ENCODE results near the gene ASTN2. TPM values are rescaled to one million over a fixed set of nuclear protein-coding genes. Genes with fewer than 3 reads are reported as not detected.
A peak's percentile ranks its signal among the peaks of the same experiment; 100 is the strongest.

The ASTN2 gene
- total RNA-seq, 1 experiment from 2014 or later: 6.8 TPM

DNA sequence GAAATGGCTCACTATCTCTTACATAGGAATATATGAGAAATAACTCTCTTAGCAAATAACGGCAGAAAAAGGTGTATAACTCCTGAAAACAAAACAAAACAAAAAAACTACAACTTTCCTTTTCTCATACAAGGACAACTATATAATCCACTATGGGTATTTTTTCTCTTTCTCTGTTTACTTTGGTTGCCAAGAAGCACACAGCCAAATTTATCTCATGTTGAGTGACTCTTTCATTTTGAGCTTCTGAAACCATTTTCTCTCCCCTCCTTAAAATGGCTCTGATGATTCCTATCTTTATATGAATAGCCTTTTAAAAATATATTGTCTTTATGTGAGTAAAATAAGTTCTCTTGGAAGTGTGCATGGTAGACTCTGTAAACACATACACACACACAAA is 599.0 kb downstream of the ASTN2 start:
- no peak for DNase-seq (ENCODE audit: low spot score)

DNA sequence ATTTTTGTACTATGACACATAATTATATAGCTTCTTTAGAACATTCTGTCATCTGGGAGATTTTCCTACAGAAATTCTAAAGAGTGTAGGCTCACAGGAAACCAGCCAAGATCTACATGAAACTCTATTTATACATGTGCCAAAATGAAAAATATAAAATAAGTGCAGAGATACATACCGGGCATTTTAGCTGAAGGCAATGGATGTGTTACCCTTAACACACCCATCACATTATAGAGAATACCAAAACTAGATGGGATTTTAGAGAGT is 601.9 kb downstream of the ASTN2 start:
- no peak for DNase-seq (ENCODE audit: low spot score)

DNA sequence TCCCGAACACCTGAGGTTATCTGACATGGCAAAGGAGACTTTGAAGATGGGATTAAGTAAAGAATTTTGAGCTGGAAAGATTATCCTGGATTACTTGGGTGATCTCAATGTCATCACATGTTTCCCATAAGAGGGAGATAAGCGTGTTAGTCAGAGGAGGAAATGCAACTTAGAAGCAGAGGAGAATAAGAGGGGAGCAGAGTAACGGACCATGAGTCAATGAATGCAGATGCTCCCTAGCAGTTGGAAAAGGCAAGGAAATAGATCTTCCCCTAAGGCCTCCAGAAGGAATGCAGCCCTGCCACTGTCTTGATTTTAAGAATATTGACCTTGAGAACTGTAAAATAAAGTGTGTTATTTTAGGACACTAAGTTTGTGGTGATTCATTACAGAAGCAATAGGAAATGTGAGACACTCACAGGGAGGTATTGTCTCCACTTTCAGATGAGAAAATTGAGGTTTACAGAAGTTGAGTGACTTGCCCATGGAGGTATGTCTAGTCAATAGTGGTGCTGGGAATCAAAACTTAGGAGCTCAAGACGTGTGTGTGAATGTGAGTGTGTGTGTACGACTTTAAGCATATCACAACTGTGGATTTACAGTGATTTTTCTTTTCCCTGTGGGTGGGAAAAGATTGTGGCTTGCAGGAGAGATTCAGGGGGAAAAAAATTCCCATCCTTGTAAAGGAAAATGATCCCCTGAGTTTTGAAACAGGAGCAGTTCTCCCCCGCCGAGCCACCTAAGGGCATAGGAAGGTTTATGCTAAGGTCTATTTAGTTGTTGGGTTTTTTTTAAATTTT is 602.4 kb downstream of the ASTN2 start:
- no peak for DNase-seq (ENCODE audit: low spot score)

DNA sequence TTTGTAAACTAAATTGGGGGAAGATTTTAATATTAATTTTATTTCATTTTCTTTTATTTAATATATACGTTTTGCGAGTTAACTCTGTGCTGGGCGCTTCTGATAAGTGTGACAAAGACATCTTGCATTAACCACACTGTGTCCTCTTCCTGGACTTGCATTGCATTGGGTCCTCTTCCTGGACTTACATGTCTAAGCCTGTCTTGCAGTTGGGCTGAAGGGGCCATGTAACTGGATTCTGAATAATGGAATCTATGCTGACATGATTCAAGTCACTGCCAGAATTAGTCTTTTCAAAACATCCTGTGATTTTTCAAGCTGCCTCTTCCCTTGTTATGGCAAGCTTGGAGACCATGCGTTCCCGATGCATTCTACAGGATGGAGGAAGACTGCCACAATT is 605.2 kb downstream of the ASTN2 start:
- no peak for DNase-seq (ENCODE audit: low spot score)

DNA sequence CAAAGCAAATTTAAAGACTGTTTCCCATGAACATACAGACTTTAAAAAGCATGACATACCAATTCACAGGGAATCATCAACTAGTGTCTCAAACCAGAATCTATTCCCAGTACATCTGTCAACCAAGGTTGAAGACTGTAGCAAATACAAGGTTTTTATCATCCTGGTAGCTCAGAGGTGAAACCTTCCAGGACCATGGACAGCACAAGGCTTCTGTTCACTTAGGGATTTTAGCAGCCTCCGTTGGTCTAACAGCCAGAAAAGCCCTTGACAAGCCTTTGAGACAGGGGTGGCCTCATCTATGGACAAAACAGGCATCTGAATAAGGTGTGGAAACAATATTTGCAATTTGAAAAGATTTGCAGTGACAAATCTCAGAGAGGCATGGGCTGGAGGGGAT is 608.8 kb downstream of the ASTN2 start:
- DNase-seq (ENCODE audit: low spot score): no peak

DNA sequence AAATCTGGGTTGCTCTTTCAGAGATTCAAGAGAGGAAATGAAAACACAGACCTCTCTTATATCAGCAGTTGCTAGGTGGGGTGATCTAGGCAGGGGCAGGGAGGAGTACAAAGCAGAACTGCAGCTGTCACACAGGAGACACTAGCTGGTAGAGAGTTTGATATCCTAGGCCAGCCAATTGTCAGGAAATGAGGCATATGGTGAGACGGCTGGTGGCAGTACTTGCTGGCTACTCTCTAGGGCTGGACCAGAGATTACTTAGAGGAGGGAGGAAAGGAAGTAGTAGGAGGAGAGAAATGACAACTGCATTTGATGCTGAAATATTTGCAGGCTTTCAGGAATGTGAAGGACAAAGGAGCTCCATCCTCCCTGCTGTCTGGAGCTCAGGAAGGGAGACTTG is 614.0 kb downstream of the ASTN2 start:
- DNase-seq (ENCODE audit: low spot score): no peak

DNA sequence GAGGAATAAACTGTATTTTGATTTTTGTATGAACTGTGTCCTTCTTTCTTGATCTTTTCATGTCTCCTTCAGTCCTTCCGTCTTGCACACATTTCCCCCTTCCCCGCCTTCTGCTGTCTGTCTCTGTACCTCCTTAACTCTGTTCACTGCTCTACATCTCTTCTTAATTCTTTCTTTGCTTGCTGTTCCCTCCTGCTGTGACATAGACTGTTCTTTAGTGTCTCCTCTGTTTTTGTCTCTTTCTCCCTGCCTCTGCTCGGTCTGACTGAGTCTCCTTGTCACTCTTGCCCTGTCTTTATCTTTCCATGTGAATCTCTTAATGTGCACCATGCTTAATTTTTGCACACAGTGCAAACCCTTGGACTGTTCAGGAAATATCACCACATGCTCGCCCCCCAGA is 614.8 kb downstream of the ASTN2 start:
- DNase-seq (ENCODE audit: low spot score): no peak

DNA sequence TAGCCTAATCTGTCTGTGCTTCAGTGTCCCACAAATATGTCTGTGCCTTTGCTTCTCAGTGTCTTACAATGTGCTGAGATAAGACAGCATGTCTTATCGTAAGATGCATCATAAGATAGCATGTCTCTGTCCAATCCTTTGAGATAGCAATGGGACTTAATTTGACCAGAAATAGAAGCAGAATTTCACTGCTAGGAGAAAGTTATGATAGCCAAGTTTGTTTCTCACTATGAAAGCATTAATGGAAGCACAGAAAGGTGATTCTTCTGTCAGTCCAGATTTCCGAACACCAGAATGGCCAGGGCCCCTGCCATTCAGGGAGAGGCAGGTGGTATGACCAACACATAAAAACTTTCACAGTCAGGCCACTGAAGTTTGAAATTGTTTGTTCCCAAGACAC is 616.3 kb downstream of the ASTN2 start:
- no peak for DNase-seq (ENCODE audit: low spot score)

DNA sequence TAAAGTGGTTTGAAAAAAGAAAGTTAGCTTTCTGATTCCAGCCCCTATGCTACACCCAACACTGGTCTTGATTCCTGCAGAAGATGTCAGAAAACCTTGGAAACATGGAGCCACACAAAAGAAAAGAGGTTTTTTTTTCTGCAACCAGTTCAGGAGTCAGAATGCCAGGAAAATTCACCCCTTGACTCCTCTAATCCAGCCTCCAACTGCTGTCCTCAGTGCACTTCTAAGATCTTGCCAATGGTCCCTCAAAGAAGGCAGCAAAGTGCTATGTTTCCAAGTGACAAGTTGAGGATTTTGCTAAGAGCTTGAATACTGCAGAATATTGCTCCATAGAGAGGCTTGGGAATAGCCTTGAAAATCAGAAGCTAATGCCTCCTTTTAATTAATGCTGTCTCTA is 617.6 kb downstream of the ASTN2 start:
- no peak for DNase-seq (ENCODE audit: low spot score)

DNA sequence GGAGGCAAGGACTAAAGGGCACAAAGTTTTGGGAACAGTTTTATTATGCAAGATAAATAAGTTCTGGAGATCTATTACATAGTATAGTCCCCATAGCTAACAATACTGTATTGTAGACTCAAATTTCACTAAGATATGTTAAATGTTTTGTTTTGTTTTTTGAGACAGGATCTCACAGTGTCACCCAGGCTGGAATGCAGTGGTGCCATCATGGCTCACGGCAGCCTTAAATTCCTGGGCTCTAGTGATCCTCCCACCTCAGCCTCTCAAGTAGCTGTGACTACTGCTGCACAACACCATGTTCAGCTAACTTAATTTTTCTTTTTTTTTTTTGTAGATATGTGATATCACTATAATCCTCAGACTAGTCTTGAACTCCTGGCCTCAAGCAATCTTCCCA is 618.2 kb downstream of the ASTN2 start:
- no peak for DNase-seq (ENCODE audit: low spot score)

DNA sequence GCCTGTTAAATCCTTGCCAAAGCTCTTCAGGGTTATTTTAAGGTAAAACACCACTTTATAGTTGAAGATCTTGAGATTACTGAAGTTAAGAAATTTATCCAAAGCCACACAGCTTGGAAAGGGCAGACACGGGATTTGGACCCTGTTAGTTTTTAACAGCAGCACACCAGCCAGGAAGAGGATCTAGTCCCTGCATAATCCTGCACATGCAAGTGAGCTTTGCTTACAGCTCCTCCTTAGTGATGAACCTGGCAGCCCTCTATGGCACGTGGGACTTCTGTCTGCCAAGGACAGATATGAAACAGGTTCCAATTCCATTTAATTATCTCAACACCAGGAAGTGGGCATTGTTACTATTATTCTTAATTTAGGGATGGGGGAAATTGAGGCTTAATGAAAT is 619.0 kb downstream of the ASTN2 start:
- DNase-seq (ENCODE audit: low spot score): no peak

DNA sequence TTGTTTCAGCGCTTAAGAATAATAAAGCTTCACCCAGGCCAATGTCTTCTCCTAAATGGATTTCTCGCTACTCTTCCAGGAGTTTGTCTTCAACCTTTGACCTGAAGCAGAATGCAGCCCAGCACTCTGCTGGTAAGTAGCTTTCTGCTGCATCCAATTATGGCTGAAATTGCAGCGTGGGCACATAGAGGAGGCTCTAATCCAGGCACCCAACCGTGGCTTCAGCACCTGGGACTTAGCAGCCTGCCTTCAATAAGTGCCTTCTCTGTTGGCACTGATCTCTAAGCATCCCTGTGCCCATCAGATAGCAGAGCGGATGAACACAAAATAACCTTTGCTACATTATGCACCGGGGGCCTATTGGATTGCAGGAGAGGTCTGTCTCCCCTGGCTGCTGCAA is 622.6 kb downstream of the ASTN2 start:
- no peak for DNase-seq (ENCODE audit: low spot score)

DNA sequence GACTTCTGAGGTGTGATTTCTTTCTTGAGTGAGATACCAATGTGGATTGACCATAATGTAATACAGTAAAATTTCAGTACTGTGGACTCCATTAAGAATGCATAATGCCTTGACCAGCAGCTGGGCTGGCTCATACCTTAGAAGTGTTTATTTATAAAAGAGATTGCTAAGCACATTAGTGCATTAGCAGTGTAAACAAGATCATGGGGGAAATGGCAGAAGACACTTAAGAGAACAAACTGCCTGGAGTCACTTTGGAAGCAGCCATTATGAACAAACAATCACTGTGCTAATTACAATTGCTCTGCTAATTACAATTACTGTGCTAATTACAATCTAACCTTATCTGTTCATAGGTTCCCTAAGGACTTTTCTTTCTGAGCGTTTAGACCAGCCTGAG is 623.5 kb downstream of the ASTN2 start:
- peak; percentile 77 for DNase-seq (ENCODE audit: low spot score)

DNA sequence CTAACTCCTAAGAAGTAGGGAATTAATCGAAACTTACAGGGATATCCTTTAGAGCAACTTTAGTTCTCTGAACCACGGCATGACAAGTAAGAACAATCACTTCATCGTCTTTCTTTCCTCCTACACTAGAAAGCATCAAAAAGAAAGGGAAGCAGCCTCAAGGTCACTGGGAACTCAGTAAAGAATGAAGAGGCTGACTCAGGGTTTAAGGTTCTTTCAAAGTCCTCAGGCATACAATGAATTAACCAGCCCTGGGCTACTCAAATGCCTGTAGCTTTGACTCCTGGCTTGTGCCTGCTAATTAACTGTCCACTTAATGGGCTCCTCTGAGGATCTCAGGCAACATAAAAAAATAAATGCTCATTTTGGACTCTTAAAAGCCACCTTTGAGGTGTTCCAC is 625.8 kb downstream of the ASTN2 start:
- no peak for DNase-seq (ENCODE audit: low spot score)

DNA sequence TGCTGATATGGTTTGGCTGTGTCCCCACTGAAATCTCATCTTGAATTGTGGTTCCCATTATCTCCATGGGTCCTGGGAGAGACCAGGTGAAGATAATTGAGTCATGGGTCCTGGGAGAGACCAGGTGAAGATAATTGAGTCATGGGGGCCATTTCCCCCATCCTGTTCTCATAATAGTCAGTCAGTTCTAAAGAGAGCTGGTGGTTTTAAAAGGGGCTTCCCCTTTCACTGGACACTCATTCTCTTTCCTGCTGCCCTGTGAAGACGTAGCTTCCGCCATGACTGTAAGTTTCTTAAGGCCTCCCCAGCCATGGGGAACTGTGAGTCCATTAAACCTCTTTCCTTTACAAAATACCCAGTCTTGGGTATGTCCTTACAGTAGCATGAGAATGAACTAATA is 628.1 kb downstream of the ASTN2 start:
- no peak for DNase-seq (ENCODE audit: low spot score)

DNA sequence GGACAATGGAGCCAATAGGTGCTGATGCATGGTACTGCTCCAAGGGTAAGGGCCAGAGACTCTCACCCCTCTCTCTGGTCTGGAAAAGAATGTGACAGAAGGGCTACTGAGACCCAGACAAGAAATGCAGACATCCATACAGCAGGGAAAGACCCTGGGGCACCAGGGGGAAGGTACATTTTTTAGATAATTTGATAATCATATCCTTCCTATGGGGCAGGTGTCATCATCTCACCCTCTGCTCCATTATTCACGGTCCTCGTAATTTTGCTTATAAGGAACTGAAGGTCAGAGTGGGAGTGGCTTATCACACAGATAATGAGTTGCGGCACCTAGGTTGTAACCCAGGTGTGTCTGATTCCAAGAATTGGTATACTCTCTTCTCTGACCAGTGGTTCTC is 637.7 kb downstream of the ASTN2 start:
- DNase-seq (ENCODE audit: low spot score): no peak

DNA sequence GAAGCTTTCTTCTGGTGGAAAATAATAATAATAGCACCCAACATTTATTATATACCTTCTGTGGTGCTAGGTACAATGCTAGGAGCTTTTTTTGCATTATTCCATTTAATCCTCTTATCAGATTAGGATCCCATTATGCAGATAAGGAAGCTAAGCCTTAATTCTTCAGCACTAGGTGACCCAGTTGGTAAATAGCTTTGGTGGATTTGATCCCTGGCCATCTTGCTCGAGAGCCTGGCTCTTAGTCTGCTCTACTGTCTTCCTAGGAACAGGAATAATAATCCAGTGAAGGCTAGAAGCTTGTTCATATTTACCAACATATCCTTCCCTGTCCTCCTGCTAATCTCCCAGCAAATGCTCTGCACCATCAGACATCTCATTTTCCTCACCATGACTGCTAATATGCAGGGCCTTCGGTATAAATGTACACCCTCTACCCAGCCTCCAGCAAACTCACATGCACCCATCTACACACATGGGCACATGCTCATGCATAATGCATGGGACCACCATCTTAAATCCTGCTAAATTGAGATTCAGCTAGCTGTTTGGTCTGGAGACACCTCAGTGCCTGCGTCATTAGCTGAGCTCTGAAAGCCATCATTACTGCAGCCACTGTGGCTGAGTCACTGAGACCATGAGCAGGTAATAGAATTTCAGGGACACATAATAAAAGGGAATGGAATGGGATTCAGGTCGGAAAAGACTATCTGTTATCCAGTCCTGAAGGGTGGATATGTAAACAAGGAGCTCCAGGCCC is 640.3 kb downstream of the ASTN2 start:
- no peak for DNase-seq (ENCODE audit: low spot score)

DNA sequence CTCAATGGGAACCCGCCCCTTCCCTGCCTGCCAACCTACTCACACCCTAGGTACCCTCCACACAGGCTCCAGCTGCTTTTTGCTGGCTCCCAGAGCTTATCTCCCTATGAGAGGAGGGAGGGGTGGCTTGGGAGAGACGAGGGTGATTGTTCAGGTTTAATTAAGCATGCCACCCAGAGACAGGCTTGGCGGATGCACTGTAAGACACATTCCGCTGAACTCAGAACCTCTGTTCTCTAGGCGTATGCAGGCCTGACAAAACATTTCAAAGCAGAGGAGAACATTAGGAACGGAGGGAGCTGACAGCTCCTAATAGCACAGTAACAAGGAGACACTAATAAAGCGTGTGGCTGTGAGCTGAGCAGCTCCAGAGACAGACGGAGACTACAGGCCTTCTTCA is 647.6 kb downstream of the ASTN2 start:
- no peak for DNase-seq (ENCODE audit: low spot score)

DNA sequence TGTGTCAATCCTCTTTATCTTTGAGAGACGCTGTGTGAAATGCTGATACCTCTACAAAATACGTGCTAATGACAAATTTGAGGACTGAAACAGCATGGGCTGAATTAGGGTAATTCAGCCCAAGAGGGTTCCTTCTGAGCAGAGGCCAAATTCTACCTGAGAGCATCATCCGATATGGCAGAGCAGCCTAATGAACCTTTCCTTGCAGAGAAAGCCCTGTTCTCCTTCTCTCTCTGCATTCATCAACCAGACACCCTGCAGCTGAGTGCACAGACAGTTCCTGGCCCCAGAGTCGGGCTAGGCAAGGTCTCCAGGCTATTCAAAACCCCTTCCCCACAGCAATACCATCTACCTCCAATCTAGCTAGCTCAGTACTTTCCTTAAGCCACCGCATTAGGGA is 649.8 kb downstream of the ASTN2 start:
- DNase-seq (ENCODE audit: low spot score): no peak

DNA sequence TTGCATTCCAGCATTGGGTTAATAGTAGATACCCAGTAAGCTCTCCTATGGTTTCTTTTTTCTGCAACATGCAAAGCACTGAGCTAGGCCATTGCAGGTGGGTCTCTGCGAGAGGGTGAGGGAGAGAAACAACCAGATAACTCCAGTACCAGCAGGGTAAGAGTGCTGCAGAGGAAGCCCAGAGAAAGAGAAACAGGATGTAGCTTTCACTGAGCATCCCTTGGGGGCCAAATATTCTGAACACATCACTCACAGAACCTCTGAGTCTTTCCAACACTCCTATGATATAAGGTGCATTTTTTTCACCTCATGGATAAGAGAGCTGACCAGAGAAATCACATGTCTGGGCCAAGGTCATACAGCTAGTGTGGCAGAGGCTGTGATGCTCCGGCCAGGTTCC is 651.1 kb downstream of the ASTN2 start:
- no peak for DNase-seq (ENCODE audit: low spot score)

DNA sequence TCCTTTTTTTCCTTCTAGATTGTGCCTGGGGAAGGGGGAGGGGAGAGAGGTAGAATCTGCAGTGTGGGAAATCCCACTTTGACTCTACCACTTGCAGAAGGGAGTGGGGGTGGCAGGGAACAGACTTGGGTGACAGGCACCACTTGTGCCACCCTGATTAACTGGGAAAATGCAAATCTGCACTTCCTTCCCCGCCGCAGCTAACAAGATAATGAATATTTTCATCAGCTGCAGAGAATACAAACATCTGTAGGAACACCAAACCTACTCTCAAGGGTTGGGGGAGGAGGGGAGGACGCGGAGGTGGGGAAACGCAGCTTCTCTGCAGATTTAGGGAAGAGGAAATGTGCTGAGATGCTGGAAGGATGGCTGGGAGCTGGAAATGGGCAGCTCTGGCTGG is 654.2 kb downstream of the ASTN2 start:
- no peak for DNase-seq (ENCODE audit: low spot score)

DNA sequence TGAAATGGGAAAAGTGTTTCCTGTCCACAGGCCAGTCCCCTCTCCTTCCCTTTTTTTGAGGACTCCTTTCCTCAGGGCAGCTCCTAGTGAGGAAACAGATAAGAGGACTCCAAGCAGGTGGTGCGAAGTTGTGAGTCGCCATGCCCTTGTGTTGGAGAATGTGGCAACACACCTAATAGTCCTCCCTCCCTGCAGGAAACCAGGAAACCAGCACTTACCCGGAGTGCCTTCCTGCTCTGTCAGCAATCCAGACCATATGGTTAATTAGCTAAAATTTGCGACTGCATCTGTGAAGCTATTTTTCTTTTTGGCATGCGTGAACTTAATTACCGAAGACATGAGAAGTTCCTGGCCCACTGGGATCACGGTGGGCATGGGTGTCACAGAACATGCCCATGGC is 657.8 kb downstream of the ASTN2 start:
- DNase-seq (ENCODE audit: low spot score): no peak

DNA sequence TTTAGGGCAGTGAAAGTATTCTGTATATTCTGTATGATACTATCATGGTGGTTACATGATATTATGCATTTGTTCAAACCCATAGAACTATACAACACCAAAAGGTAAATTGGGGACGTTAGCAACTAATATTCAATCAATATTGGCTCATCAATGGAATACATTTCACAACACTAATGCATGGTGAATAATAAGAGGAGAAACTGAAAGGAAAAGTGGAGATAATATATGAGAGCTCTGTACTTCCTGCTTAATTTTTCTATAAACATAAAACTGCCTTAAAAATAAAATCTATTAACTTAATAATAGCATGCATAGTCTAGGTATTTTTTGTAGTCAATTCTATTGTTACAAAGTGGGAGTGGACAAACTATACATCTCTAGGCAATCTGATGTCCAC is 661.5 kb downstream of the ASTN2 start:
- no peak for DNase-seq (ENCODE audit: low spot score)

DNA sequence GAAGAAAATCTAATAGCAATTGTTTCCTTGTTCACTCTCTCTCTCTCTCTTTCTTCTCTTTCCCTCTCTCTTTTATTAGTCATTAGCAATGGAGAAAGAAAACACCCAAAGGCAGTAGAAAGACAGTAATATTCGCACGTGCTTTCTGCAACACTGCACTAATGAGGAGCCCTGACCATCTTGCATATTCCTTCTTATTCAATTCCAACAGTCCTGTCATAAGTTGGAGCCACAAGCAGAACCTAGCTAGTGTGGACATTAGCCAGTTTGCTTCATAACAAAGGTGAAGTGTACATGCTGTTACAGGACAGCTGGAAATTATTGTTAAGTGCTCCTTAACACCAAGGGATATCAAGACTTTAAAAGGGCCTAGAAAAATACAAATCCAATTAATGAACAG is 664.3 kb downstream of the ASTN2 start:
- no peak for DNase-seq (ENCODE audit: low spot score)

All from H4 (cell line).